HEK293 (cell line): ENCODE measurements around the gene BHLHE41.

Source experiments
- CTCF ChIP-seq: fragments of 450-650 bp; formaldehyde crosslinking; IDR thresholded peaks from 2 replicates; pipeline ENCODE4 v1.5.1; 2016; ENCODE audit warnings: missing biosample characterization, missing genetic modification characterization
- GLI2 ChIP-seq: fragments of 450-650 bp; formaldehyde crosslinking; IDR thresholded peaks from 2 replicates; pipeline ENCODE4; 2017; ENCODE audit warnings: missing biosample characterization, missing genetic modification characterization, low read depth, borderline replicate concordance
- TCF7L2 ChIP-seq: IDR thresholded peaks from 2 replicates; pipeline ENCODE4 v1.6.1; 2011; ENCODE audit warnings: low read depth, mild to moderate bottlenecking, inconsistent platforms, low read length, moderate library complexity, borderline replicate concordance
- ZBTB8A ChIP-seq: fragments of 450-650 bp; formaldehyde crosslinking; IDR thresholded peaks from 2 replicates; pipeline ENCODE4 v1.5.1; 2016; ENCODE audit warnings: missing biosample characterization, missing genetic modification characterization
- ZNF140 ChIP-seq: fragments of 450-650 bp; formaldehyde crosslinking; IDR thresholded peaks from 2 replicates; pipeline ENCODE4 v1.5.1; 2016; ENCODE audit warnings: missing biosample characterization, missing genetic modification characterization
- ZNF341 ChIP-seq: fragments of 450-650 bp; formaldehyde crosslinking; IDR thresholded peaks from 2 replicates; pipeline ENCODE4; 2016; ENCODE audit warnings: low read depth, missing biosample characterization, missing genetic modification characterization
- ZNF548 ChIP-seq: fragments of 450-650 bp; formaldehyde crosslinking; IDR thresholded peaks from 2 replicates; pipeline ENCODE4 v1.5.1; 2016; ENCODE audit warnings: missing biosample characterization, missing genetic modification characterization
- ZNF704 ChIP-seq: fragments of 450-650 bp; formaldehyde crosslinking; IDR thresholded peaks from 2 replicates; pipeline ENCODE4 v1.5.1; 2016; ENCODE audit warnings: missing biosample characterization, missing genetic modification characterization

GRCh38 chr12:26095186-26095585, 29.7 kb downstream of the BHLHE41 start:
- TF ChIP-seq ZNF341 (tag by site-specific recombination) (no peak), CTCF (tag by site-specific recombination) (no peak), ZBTB8A (no peak), ZNF140 (tag by site-specific recombination) (no peak), TCF7L2 (no peak), ZNF704 (tag by site-specific recombination) (no peak), GLI2 (tag by site-specific recombination) (no peak), ZNF548 (no peak)
